Stomach (tissue), 9 donors: Measurements from ENCODE around the gene ATXN7L1. TPM values are rescaled to one million over a fixed set of nuclear protein-coding genes. Genes with fewer than 3 reads are reported as not detected.
"Not testable (repeated sequence)": the region's sequence is repeated elsewhere in the genome, so short reads cannot be mapped to it uniquely, and the experiment has no call there.

ENCODE experiments used
- DNase-seq, 2 donors: peaks; one replicate each; pipeline versions ENCODE4 v3.0.0 to v3.0.0-alpha.2; 2013 to 2019
- H3K27ac ChIP-seq, 5 donors: fragments of 200-600 bp in 4 of 5; sonication (generic) in 4 of 5; one replicate each; pipeline ENCODE4 v1.5.1; 2013 to 2019; ENCODE audit warnings: mild to moderate bottlenecking in 1 of 5, moderate library complexity in 1 of 5
- H3K27me3 ChIP-seq, 3 donors: fragments of 200-600 bp; sonication (generic); one replicate each; pipeline ENCODE4 v1.5.1; 2017 to 2019; ENCODE audit warnings: mixed run types in 1 of 3
- H3K36me3 ChIP-seq, 4 donors: fragments of 200-600 bp; sonication (generic); 1 replicate in 3 of 4; 2 replicates in 1 of 4; pipeline ENCODE4 v1.5.1; 2016 to 2019
- H3K4me1 ChIP-seq, 4 donors: fragments of 200-600 bp; sonication (generic); one replicate each; pipeline ENCODE4 v1.5.1; 2016 to 2019
- H3K4me3 ChIP-seq, 4 donors: fragments of 200-600 bp; sonication (generic) in 3 of 4; one replicate each; pipeline ENCODE4 v1.5.1; 2016 to 2019; ENCODE audit warnings: mild to moderate bottlenecking in 1 of 4
- H3K9me3 ChIP-seq, 4 donors: fragments of 200-600 bp; sonication (generic); one replicate each; pipeline ENCODE4 v1.5.1; 2016 to 2019
- CTCF ChIP-seq, 7 experiments: fragments of 450-650 bp in 4 of 7; fragments of 200-600 bp in 3 of 7; sonication (generic) in 3 of 7; IDR thresholded peaks; one replicate each; pipeline ENCODE4 v1.5.1; 2016 to 2019; ENCODE audit warnings: antibody characterized with exemption in 7 of 7, control low read depth in 2 of 7, mild to moderate bottlenecking in 1 of 7
- EP300 ChIP-seq: sonication (generic); formaldehyde crosslinking; IDR thresholded peaks from one replicate; pipeline ENCODE4 v1.6.1; 2017; ENCODE audit warnings: antibody characterized with exemption
- POLR2A ChIP-seq, 4 donors: fragments of 450-650 bp; IDR thresholded peaks; one replicate each; pipeline ENCODE4 v1.6.1; 2016; ENCODE audit warnings: antibody characterized with exemption in 4 of 4, control low read depth in 2 of 4, mild to moderate bottlenecking in 1 of 4, moderate library complexity in 1 of 4
- POLR2AphosphoS5 ChIP-seq, 3 donors: sonication (generic); formaldehyde crosslinking; IDR thresholded peaks; one replicate each; pipeline ENCODE4 v1.6.1; 2016; ENCODE audit warnings: antibody characterized with exemption in 3 of 3
- WGBS, 5 donors: extraction: QIAGEN DNeasy Blood & Tissue Kit in 3 of 5; methylation state at CpG; one replicate each; pipeline versions ENCODE4 v1.1.5 to v1.1.7; 2013 to 2018; 5-methylcytosine and 5-hydroxymethylcytosine counted together
- intact Hi-C: fragments of 100-400 bp; cut with DNase I; formaldehyde crosslinking; loops from one replicate; pipeline ENCODE4 v1.15.1; 2023; ENCODE audit warnings: low total_unique reads
- polyA plus RNA-seq, 3 donors: library from polyadenylated mRNA; stranded (reverse); fragments of 200-250 nt; gene quantifications; one replicate each; pipeline ENCODE4 v1.2.3, GENCODE V29; 2013
- total RNA-seq, 5 donors: library from RNA; depleted of rRNA; stranded (reverse); fragments of >200 nt; gene quantifications; one replicate each; pipeline versions ENCODE4 v1.1.0 to v1.2.3, GENCODE V29; 2014 to 2016
- donor health status: healthy with polysubstance abuse.
- donor health status: Bipolar disorder and iron deficiency.
- donor health status: healthy.

Gene ATXN7L1
- total and polyA plus RNA-seq, 8 donors, result 3.8 to 92.2 (median 8.8) TPM

GRCh38 chr7:105715528-105715927, 160.9 kb downstream of the ATXN7L1 start:
- Histone ChIP-seq H3K4me3 (no peak overlapping the region), H3K36me3 (peaks cover 0 to 7% (median 0%) of the 10 kb centered on the region in 4 donors), H3K27ac (no peak overlapping the region), H3K4me1 (peaks cover 8 to 13% (median 11%) of the 10 kb centered on the region in 4 donors), H3K27me3 (no peaks in the 10 kb centered on the region), H3K9me3 (peaks cover 11 to 19% (median 14%) of the 10 kb centered on the region in 4 donors)
- TF ChIP-seq EP300, result no peak
- no peak for TF ChIP-seq POLR2A (IDR thresholded peaks at IDR 0.05)
- no peak for TF ChIP-seq POLR2AphosphoS5 (IDR thresholded peaks at IDR 0.05)
- TF ChIP-seq CTCF (IDR thresholded peaks at IDR 0.05), result no peak
- DNase-seq, result no peak
- intact Hi-C loops, result no loop called here

- Histone ChIP-seq H3K27me3 (no peaks in the 10 kb centered on the region), H3K4me1 (peaks cover 4 to 6% (median 5%) of the 10 kb centered on the region in 4 donors), H3K27ac (no peak overlapping the region), H3K36me3 (peaks cover 0 to 7% (median 0%) of the 10 kb centered on the region in 4 donors), H3K9me3 (peaks cover 11 to 19% (median 14%) of the 10 kb centered on the region in 4 donors), H3K4me3 (no peak overlapping the region)
- intact Hi-C loops, result no loop called here
- DNase-seq, result no peak
- TF ChIP-seq EP300 (no peak), POLR2AphosphoS5 (IDR thresholded peaks at IDR 0.05) (no peak), CTCF (IDR thresholded peaks at IDR 0.05) (no peak), POLR2A (IDR thresholded peaks at IDR 0.05) (no peak)
- 69 to 90% (median 70%) methylated on average over 6 of the region's 6 CpGs for WGBS, 5 donors
These were observed 162.6 kb downstream of the ATXN7L1 start for GRCh38 chr7:105713488-105714465.

GRCh38 chr7:105712877-105713276, 163.5 kb downstream of the ATXN7L1 start:
- no peak for DNase-seq
- Histone ChIP-seq H3K27me3 (no peaks in the 10 kb centered on the region), H3K27ac (no peak overlapping the region), H3K36me3 (peaks cover 0 to 7% (median 0%) of the 10 kb centered on the region in 4 donors), H3K9me3 (peaks cover 11 to 19% (median 14%) of the 10 kb centered on the region in 4 donors), H3K4me1 (peaks cover 0 to 8% (median 0%) of the 10 kb centered on the region in 4 donors), H3K4me3 (no peak overlapping the region)
- intact Hi-C loops, result no loop called here
- TF ChIP-seq POLR2A (IDR thresholded peaks at IDR 0.05) (no peak), CTCF (IDR thresholded peaks at IDR 0.05) (no peak), POLR2AphosphoS5 (IDR thresholded peaks at IDR 0.05) (no peak), EP300 (no peak)
- 77 to 94% (median 87%) methylated on average over 3 of the region's 3 CpGs for WGBS, 5 donors

GRCh38 chr7:105711726-105712402, 164.5 kb downstream of the ATXN7L1 start:
- TF ChIP-seq POLR2A (IDR thresholded peaks at IDR 0.05) (no peak), EP300 (no peak), CTCF (IDR thresholded peaks at IDR 0.05) (no peak)
- Histone ChIP-seq H3K27me3 (no peaks in the 10 kb centered on the region), H3K36me3 (peaks cover 0 to 7% (median 0%) of the 10 kb centered on the region in 4 donors), H3K4me3 (no peak overlapping the region), H3K27ac (no peak overlapping the region), H3K4me1 (peaks cover 0 to 15% (median 4%) of the 10 kb centered on the region in 4 donors), H3K9me3 (peaks cover 11 to 19% (median 14%) of the 10 kb centered on the region in 4 donors)
- DNase-seq, result no peak
- WGBS, 5 donors, result 92 to 98% (median 98%) methylated on average over 5 of the region's 5 CpGs
- intact Hi-C loops, result no loop called here

GRCh38 chr7:105710720-105711119, 165.7 kb downstream of the ATXN7L1 start:
- intact Hi-C loops, H3K4me3 ChIP-seq, H3K27ac ChIP-seq, H3K36me3 ChIP-seq, H3K27me3 ChIP-seq, DNase-seq: not testable (repeated sequence)
- peaks cover 11 to 19% (median 14%) of the 10 kb centered on the region in 4 donors for H3K9me3 ChIP-seq
- H3K4me1 ChIP-seq, result peaks cover 0 to 15% (median 4%) of the 10 kb centered on the region in 4 donors
- 94 to 98% (median 95%) methylated on average over 4 of the region's 4 CpGs for WGBS, 5 donors
